Lower leg skin (tissue), 3 donors: ENCODE results near the gene HRNR.

Experiments used
- POLR2A ChIP-seq, 2 donors: fragments of 450-650 bp; IDR thresholded peaks; one replicate each; pipeline ENCODE4 v1.6.1; 2016 to 2017; ENCODE audit warnings: antibody characterized with exemption in 2 of 2, mild to moderate bottlenecking in 1 of 2, moderate library complexity in 1 of 2
- TF ChIP-seq, protein P1 (sequence below), 3 donors: fragments of 450-650 bp; IDR thresholded peaks; one replicate each; pipeline ENCODE4 v1.5.1; 2016; ENCODE audit warnings: antibody characterized with exemption in 3 of 3, mild to moderate bottlenecking in 3 of 3, moderate library complexity in 2 of 3

DNA sequence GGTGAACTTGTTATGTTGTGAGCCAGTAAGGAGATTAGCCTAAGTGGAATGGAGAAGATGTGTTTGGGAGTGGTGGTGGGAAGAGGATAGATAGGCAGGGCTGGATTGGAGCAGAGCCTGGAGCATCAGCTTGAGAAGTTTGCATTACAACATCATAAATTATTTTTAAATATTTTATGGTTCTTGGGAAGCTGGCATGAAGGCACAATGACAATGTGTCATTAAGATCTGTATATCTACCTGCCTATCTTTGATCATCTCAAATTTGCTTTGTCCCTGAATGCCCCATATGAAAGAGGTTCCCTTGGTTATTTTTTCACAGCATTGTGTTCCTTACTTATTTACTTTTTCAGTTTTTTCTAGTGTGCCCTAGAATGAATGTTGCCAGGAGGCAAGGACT, 32.3 kb downstream of the HRNR start:
- TF ChIP-seq, protein P1, sequence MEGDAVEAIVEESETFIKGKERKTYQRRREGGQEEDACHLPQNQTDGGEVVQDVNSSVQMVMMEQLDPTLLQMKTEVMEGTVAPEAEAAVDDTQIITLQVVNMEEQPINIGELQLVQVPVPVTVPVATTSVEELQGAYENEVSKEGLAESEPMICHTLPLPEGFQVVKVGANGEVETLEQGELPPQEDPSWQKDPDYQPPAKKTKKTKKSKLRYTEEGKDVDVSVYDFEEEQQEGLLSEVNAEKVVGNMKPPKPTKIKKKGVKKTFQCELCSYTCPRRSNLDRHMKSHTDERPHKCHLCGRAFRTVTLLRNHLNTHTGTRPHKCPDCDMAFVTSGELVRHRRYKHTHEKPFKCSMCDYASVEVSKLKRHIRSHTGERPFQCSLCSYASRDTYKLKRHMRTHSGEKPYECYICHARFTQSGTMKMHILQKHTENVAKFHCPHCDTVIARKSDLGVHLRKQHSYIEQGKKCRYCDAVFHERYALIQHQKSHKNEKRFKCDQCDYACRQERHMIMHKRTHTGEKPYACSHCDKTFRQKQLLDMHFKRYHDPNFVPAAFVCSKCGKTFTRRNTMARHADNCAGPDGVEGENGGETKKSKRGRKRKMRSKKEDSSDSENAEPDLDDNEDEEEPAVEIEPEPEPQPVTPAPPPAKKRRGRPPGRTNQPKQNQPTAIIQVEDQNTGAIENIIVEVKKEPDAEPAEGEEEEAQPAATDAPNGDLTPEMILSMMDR (IDR thresholded peaks at IDR 0.05): no peak
- no peak for TF ChIP-seq POLR2A (IDR thresholded peaks at IDR 0.05)
